ENCODE data around the gene ACO2.

ACO2 gene

GRCh38 chr22:41523464-41524221 lies 54.7 kb downstream of the ACO2 start:
- DNase-seq (ENCODE audit: low spot score) = no peak

DNA sequence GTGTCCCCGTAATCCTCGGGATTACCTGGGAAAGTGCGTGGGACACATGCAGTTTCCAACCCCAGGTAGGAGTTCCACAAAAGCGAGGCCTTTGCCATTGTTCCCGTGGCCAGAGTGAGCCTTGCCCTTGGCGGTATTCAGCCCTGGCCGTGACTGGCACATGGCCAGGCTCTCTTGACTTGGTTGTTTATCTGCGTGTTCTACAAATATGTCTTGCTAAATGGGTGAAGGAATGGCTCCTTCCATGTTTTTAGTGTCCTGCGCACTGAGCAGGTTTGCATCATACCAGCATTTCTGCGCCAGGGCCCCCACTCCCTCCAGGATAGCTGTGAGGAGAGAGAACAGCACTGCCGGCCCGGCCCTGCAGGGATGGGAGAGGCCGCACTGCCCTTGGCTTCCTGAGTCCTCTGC lies 55.3 kb downstream of the ACO2 start:
- no peak for DNase-seq (ENCODE audit: low spot score)

DNA sequence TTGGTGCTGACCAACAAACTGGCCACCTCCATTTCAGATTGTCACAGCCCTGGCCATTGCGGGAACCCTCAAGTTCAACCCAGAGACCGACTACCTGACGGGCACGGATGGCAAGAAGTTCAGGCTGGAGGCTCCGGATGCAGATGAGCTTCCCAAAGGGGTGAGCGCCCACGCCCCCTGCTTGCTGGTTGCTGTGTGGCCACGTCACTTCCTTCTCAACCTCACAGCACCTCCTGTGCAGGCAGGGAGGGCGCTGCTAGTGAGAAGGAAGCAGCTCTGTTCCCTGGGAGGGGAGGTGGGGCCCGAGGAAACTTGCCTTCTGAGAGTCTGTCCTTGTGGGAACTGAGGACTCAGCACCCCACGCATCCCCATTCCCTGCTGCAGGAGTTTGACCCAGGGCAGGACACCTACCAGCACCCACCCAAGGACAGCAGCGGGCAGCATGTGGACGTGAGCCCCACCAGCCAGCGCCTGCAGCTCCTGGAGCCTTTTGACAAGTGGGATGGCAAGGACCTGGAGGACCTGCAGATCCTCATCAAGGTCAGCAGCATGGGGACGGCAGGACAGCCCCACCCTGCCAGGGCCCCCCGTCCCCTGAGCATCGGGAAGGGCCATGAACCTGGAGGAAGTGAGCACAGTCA lies 56.0 kb downstream of the ACO2 start:
- DNase-seq (ENCODE audit: low spot score) = no peak

GRCh38 chr22:41525450-41526225 lies 56.7 kb downstream of the ACO2 start:
- no peak for DNase-seq (ENCODE audit: low spot score)

GRCh38 chr22:41526226-41526829 lies 57.4 kb downstream of the ACO2 start:
- DNase-seq (ENCODE audit: low spot score) = no peak

- DNase-seq (ENCODE audit: low spot score) = peak; percentile 11
Observed at GRCh38 chr22:41526830-41527799, 58.2 kb downstream of the ACO2 start.

DNA sequence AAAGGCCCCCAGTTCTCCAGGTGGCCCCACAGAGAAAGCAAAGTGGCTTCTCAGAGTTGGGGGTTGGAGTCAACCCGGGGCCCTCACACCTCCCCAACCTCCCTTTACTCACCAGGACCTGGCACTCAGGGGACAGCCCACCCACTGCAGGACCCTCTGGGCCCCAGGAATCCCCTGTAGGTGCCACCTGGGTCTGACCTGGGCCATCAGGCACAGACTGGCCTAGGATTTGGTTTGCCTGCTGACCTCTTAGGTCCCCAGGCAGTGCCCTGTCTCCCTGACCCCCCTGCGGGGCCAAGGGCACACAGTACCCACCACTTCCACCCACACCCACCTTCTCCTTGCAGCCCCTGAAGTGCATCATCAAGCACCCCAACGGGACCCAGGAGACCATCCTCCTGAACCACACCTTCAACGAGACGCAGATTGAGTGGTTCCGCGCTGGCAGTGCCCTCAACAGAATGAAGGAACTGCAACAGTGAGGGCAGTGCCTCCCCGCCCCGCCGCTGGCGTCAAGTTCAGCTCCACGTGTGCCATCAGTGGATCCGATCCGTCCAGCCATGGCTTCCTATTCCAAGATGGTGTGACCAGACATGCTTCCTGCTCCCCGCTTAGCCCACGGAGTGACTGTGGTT lies 59.3 kb downstream of the ACO2 start:
- DNase-seq (ENCODE audit: low spot score) = no peak

GRCh38 chr22:41528938-41529561 lies 60.1 kb downstream of the ACO2 start:
- DNase-seq (ENCODE audit: low spot score) = no peak

- no peak for DNase-seq (ENCODE audit: low spot score)
Observed at GRCh38 chr22:41530890-41531714, 62.2 kb downstream of the ACO2 start.

GRCh38 chr22:41531715-41532477 lies 63.0 kb downstream of the ACO2 start:
- DNase-seq (ENCODE audit: low spot score) = no peak

DNA sequence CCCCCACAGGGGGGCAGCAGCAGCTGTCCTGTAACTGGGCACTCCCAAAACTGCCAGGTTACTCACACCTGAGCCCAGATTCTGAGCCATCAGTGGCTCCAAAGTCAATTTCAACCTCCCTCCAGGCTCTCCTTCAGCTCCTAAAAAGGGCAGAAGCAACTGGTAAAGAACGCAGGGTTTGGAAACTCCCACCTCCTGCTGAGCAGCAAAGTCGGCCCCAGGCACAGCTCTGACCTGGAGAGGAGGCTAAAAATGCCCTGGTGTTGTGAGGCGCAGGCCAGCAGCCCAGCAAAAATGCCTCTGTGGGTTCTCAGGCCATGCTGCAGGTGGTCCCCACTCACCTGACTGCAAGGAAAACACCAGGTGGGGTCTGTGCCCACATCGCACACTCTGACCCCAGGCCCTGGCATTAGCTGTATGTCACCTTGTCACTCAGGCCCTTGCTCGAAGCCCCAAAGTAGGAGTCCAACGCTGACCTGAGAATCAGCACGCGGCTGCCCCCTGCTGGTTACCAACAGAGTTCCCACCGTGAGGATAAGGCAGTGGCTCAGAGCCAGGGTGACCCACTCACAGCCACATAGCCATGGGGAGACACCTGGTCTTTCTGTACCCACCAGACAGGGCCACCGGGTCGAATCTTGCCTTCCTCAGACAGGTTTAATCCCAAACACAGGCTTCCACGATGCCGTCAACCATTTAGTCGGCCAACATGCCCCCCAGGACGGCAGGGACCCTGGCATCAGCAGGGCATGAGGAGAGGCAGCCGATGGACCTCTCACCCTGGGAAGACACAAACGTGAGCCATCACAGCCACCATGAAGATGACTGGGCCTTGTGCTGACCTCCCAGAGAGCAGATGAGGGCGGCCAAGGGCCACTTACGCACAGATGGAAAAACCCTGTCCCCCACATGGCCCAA lies 64.2 kb downstream of the ACO2 start:
- peak; percentile 46 for DNase-seq (ENCODE audit: low spot score)

DNA sequence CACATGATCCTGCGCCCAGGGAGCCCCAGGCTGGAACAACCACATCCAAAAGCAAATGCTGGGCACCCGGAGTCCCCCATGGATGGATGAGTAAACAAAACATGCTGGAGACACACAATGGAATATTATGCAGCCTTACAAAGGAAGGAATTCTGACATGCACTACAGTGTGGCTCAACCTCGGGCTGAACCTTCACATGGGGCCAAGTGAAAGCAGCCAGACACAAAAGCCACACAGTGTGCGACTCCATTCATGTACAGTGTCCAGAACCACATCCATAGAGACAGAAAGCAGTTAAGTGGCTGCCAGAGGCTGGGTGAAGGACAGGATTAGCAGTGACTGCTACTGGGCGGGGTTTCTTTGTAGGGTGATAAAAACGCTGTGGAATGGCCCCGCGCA lies 65.3 kb downstream of the ACO2 start:
- DNase-seq (ENCODE audit: low spot score) = no peak

- DNase-seq (ENCODE audit: low spot score) = no peak
Observed at GRCh38 chr22:41535244-41535643, 66.3 kb downstream of the ACO2 start.

DNA sequence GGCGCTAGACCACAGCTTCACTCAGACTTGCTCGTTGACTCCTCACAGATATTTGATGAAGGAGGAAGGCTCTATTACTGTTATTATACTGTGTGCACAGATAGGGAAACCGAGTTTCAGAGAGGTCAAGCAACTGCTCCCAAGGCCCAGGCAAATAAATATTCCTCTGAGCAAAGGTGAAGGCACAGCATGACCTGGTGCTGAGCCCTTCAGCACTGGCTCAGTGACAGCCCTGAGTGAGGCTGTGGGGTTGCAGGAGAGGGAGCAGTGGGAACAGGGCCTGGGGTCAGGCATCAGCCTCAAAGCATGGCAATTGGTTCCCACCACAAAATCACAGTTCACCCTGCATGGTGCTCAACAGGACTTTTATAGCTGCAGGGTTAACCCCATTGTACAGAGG lies 68.3 kb downstream of the ACO2 start:
- no peak for DNase-seq (ENCODE audit: low spot score)

DNA sequence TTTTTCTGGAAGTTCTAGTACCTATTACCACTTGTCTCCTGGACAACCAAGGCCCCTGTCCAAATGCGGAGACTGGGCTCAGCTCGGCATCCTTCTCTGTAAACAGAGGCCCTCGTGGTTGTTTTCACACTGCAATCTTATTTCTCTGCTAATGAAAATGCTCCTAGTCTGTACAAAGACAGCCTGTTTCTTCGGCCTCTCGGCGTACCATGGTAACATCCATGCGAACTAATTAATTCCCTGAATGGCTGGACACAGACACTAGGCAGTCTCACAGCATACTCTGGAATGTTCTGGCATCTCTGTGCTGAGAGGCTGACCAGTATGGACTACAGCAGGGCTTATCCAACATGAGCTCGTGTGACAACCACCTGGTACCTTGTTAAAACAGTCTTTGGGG lies 69.7 kb downstream of the ACO2 start:
- no peak for DNase-seq (ENCODE audit: low spot score)

DNA sequence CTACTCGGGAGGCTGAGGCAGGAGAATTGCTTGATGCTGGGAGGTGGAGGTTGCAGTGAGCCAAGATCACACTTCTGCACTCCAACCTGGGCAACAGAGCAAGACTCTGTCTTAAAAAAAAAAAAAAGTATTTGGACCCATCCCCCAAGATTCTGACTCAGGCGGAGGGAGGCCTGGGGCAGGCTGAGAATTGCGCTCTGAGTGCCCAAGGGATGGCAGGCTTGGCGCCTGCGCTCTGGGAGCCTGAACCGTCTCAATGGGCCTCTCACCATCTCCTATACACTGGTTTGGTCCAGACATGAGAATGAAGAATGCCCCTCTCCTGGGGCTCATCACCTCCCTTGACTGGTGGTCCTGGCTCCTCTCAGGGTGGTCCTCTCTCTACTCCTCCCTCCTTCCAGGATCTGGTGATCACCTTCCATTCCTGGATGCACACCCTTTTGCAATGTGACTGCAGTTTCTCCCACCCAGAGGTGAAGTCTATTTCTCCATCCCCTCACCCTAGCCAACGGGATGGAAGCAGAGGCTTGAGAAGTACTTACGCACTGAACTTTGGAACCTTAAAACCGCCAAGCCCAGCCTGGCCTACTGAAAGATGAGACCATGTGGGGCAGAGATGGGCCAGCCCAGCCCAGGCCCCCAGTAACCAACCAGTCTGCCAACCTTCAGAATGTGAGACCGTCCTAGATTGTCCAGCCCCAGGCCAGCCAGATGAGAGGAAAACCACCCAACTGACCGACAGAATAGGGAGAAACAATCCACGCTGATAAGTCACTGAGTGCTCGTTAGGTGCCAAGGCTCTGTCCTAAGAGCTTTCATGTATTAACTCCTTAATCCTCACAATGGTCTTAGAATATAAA lies 70.5 kb downstream of the ACO2 start:
- DNase-seq (ENCODE audit: low spot score) = no peak

DNA sequence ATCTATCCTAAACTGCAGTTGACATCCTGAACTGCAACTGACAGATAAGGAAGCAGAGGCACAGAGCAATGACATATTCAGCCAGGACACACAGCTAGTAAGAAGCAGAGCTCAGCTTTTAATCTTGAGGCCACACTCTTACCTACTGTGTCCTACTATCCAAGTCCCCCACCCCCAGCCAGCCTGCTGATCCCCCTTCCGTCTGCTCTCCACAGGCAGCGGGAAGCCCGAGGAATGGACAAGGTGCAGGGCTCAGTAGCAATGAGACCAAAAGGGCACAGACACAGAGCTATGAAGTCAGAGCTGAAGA lies 71.0 kb downstream of the ACO2 start:
- DNase-seq (ENCODE audit: low spot score) = no peak
